GM19455 (cell line): Measurements from ENCODE around the gene TPMT.

ENCODE experiments used
- ATAC-seq: cut with Tn5 transposase; IDR thresholded peaks from one replicate; pipeline ENCODE4 v1.9.1; 2021; ENCODE audit not compliant: unreplicated experiment

TPMT gene

DNA sequence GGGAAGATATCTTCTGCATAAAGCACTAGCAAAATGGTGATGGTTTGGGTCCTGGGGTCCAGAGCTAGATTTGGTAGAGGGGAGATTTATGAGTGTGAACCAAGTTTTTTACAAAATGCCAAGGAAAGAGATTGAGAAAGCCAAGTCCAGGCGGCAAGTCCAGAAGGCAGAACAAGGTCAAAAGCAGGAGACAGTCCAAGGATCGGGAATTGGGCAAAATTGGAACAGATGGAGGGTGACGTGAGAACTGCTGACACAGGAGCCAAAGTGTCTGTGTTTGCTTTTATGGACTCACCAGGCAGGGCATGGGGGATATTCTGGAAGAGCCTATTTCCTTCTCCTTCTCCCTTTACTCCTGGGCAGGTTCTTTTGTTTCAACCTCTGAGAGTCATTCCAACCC, 36.5 kb downstream of the TPMT start:
- no peak for ATAC-seq

DNA sequence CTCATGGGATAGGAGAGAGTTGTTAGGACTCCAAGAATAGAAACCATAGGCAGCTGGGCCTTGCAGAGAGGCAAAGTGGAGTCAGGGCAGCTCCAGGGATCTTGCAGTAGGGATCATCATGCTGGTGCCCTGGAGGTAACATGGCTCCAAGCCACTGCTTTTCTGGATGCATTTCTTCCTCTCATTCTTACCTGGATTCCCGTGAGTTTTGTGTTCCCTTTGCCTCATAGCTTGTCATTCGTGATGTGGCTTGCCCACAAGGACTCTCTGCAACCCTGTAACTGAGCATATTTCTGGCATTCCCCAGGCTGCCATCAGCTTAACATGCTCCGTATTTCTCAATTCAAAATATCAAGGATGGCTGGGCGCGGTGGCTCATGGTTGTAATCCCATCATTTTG, 37.7 kb downstream of the TPMT start:
- no peak for ATAC-seq

DNA sequence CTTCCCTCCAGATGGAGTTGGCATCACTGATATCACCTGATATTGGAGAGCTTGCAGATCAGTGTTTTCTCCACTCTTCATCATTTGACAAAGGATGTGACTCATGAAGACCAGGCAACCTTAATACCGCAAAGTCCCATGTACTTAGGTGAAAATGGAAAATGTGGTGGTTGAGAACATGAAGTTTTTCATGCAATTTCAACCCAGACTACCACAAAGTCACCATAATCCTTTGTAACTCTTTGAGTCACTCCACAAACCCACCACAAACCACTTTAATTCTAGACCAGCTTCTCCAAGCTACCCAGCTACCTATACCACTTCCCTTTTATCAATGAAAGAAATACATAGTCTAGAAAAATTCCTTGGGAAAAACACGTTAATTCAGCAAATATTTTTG, 39.5 kb downstream of the TPMT start:
- ATAC-seq: no peak

DNA sequence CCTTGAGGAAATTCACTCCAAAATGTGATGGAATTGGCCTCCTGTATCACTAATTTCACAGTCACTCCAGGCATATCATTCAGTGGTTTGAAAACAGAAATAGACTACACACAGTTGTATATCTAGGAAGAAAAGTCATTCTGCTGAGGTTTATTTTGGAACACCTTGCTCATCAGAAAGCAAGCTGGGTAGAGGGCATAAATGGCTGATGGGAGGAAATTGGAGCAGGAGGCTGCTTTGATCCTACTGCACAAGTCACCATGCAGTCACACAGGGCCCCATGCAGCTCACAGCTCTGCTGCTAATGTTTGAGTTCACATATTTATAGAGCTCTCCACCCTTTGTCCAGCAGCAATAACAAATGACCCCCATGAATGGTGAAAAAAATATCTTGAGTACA, 44.7 kb downstream of the TPMT start:
- ATAC-seq: no peak

DNA sequence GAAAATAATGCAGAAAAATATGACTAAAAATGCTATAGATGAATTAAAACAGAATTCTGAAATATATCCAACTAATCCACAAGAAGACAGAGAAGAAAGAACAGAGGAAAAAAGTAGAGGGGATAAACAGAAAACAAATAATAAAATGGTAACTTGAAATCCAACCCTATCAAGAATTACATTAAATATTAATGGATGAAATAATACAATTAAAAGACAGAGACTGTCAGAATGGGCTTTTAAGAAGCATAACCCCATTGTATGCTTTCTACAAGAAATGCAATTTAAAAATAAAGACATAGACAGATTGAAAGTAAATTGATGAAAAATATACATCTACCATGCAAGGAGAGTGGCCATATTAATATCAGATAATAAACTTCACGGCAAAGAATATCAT, 47.8 kb downstream of the TPMT start:
- ATAC-seq: no peak

DNA sequence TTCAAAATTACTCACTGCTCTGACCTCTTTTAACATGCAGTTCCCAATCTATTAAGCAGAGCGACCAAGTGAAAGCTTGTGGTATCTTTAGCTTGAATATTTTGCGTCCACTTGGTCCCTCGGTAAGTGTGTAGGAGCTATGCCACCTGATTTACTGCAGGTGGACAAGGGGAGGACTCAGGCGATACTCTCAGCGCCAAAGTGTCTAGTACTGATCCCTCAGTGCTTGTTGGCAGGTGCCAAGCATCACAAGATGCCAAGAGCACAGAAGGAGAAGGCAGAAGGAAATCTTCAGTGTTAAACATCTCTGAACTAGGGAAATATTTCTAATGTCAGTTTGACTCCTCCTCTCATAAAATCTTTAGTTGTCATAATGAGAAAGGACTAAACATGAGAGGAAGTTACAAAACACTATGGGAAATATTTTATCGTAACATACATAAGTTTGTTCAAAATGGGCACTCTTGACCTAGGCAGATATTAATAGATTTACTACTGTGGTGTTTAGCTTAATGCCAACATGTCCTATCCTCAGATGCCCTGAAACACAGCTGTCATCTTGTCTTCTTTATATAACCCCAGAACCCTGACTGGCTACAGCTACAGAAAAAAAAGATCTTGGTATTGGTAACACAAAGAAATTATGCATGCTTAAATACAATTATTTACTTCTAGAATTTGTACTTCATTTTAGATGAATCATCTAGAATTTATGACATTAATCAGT, 51.9 kb downstream of the TPMT start:
- no peak for ATAC-seq

DNA sequence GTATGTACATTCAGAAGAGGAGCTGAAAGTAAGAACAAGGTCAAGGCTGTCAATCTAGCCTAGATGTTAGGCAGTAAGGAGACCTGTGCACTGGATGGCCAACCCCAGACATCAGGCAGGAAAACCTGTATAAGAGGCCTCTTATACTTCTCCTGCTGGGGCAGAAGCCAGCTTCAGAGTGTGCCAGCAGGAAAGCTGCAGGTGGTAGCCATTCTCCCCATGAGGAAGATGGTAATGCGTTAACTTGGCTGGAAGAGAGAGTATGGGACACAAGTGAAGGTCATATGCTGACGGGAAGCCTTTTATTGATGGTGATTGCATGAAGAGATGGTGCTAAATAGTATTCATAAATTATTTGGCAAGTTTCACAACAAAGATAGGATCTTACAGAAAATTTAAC, 53.0 kb downstream of the TPMT start:
- ATAC-seq: no peak

DNA sequence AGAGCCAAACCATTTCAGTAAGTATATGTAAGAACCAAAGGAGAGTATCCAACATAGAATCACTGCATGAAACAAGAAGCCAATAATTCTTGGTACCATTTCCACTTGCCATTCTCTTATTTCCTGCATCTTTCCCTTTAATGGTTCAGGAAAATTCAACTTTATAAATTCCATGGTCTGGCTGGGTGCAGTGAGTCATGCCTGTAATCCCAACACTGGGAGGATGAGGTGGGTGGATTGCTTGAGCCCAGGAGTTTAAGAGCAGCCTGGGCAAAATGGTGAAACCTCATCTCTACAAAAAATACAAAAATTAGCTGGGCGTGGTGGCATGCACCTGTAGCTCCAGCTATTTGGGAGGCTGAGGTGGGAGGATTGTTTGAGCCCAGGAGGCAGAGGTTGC, 53.6 kb downstream of the TPMT start:
- no peak for ATAC-seq

DNA sequence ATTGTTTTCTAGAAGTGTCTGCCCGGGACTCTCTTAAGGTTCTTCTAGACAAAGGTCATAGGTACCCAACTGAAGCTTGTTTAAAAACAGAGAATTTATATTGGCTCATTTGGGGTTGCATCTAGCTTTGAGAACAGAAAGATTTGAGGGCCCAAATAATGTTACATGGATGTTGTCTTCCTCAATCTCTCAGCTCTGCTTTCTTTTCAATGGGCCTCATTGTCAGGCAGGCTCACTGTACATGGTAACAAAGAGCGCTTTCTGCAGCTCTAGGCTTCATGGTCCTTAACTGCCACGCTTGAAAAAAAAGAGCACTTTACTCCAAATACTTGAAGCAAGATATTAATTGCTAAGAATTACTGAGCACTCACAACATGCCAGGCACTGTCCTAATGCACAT, 54.6 kb downstream of the TPMT start:
- no peak for ATAC-seq

DNA sequence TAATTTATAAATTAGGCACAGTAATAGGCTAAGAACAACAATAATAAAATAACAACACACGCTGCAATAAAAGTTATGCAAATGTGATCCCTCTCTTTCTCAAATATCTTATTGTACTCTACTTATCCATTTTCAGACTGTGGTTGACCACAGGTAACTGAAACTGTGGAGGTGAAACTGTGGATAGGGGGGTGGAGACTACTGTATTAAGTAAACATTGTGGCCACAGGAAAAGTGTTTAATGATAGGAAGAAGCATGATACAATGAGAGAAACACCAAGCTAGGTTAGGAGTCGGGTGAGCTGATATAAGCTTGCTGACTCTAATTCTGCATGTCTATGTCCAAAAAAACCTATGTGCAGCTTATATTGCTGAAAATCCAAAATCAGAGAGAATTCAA, 55.4 kb downstream of the TPMT start:
- no peak for ATAC-seq

DNA sequence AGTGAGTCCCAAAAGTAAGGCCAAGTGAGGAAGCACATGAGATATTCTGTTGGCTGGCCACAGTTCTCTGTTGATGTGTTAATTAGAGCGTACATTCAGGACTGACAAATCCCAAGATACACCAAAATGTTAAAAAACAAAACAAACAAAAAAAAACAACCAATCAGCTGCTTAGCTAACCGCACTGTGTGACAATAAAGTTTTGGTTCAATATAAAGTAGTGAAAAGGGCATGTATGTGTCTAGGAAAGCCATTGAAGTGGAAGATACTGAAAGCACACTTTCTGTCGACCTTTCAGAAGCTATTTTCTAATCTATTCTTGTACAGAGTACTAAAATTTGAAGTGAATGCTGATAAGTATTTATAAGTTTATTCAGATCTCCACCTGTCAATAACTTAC, 58.5 kb downstream of the TPMT start:
- no peak for ATAC-seq

DNA sequence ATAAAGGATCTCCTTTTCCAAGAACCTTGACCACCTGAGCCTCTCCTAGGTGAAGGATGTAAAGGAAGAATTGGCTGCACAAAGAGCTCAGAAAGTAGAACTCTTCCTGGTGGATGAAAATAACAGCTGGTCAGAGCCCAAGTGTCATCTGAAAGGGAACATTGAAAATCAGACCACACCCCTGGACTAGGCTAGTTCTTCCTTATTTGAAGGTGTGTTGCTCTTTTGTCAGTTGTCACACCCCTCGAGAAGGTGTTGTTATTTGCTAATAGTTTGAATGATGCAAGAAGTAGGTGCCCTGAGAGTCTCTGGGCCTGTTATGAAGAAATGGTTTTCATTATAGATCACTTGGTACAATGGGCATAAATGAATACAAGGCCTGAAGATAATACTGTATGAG, 63.5 kb downstream of the TPMT start:
- ATAC-seq: no peak

DNA sequence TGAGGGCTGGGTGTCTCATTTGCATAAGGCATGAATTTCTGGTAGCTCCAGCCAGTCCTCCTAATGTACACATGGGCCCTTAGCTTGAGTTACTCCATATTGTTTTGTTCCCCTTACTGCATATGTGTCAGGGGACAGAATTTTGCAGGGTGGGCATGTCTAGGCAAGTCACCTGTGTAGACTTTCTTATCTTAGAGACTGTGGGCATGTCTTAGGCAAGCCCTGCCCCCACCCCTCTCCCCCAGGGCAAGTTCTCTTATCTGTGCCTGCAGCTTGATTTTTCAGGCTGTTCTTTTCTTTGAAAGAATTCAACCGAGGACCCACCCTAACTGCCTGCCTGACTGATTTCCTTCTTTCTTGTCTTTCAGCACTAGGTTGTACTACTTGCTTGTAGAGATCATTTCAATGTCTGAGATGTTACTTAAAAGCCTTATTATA, 64.5 kb downstream of the TPMT start:
- no peak for ATAC-seq

DNA sequence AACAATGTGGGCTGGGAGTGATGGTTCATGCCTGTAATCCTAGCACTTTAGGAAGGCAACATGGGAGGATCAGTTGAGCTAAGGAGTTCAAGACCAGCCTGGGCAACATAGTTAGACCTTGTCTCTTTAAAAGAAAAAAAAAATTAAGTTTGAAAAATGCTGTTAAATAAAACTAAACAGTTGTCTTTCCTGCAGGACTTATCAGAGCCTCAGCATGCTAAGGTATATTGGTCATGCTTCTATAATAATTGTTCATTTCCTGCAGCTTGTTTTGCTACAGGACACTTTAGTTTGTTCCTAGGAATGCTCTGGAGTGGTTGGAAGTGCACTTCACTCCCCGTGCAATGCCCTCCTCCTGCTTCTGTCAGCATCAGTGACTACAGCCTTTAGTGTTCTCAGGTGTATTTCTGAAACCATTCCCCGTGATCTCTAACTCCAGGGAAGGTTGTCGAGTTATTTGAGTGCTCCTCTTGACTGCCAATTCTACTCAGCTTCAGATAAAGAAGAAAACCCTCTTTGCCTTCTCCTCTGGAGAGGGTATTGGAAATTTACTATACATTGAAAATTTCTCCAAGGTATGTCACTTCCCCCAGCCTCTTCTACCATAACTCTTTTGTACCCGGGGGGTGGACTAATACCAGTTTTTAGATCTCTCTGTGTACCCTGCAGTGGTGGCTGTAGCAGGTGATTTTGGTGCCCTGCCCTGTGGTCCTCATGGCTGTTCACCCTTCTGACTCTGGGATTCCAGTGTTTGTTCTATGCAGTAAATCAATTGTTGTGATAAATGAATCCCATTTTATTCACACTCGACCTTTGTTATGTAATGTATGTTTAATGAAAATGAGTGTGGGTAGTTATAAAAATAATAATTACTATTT, 66.2 kb downstream of the TPMT start:
- no peak for ATAC-seq

DNA sequence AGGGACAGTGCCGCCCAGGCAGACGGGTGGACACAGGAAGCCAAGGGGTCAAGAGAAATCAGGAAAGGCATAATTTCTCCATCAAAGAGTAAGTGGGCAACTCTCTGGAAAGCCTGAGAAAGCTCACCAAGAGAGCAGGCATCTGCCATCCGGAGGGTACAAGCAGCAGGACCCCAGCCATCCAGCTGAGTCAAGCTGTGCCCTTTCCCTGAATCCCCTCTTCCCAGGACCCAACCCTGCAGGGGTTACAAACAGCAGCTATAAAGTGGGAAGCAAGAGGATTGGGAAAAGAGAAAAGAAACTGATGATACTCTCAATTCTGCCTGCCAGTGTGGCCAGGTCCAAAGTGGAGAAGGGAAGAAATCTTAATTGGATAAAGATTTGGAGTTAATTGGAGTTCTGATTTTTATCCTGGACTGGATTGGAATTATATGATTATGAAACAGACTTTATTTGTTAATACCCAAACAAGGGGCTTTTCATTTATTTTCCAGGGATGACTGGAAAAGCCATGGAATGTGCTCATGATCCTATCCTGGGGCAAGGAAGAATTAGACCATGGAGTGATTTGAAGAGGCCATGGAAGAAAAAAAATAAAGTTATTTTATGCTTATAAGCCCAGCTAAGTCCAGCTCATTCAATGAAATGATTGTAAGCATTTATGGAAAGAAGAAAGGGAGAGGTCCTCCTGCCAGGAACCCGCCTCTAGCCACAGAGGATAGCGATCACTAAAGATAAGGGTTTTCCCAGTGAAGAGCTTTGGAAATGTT, 67.3 kb downstream of the TPMT start:
- ATAC-seq: no peak

DNA sequence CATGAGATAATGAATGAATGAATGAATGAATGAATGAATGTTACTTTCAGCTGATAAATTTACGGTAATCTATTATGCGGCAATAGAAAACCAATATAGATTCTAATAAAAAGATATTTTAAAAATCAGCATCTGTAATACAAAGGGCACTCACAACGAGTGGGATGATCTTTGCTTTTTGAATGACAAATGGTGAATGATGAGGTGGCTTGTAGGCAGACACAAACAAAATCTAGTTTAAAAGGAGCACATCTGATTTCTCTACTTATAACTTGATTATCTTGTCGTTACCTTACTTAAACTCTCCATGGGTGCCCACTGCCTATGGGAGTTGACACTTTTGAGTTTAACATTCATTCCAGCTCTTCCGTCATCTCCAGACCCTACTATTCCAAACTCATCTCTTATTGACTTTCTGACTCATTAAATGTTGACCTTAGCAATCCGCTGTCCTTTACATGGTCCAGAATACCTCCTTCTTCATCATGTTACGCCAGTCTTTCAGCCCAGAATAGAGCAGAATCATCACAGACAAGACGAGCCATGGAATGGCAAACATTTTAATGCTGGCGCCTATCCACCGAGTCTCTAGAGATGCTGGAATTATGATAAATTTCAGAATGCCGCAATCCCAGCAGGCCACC, 73.7 kb downstream of the TPMT start:
- no peak for ATAC-seq

DNA sequence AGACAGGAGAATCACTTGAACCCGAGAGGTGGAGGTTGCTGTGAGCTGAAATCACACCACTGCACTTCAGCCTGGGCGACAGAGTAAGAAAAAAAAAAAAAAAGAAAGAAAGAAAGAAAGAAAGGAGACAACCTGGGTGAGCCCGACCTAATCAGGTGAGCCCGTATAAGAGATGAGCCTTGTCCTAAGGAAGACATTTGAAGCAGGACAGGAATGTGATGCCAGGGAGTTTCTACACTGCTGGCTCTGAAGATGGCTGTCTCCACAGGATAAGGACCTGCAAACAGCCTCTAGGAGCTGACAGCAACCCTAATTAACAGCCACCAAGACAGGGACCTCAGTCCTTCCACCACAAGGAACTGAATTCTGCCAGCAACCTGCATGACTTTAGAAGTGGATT, 74.3 kb downstream of the TPMT start:
- no peak for ATAC-seq

DNA sequence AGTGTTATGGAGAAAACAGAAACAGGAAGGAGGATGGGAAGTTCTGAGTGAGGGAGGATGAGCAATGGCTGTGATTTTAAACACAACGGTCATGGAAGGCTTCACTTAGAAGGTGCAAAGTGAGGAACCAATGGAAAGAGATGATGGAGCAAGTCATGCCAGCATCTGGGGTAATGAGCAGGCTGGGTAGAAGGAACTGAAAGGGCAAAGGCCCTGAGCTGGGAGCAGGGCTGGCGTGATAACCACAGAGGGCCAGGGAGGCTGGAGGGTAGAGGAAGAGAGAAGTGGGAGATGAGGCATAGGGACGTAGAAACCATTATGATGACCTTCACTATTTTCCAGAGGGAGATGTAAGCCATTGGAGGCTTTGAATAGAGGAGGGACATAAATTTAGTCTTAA, 76.0 kb downstream of the TPMT start:
- ATAC-seq: no peak
